ENCODE data around the gene ZNF460.

ZNF460 gene

DNA sequence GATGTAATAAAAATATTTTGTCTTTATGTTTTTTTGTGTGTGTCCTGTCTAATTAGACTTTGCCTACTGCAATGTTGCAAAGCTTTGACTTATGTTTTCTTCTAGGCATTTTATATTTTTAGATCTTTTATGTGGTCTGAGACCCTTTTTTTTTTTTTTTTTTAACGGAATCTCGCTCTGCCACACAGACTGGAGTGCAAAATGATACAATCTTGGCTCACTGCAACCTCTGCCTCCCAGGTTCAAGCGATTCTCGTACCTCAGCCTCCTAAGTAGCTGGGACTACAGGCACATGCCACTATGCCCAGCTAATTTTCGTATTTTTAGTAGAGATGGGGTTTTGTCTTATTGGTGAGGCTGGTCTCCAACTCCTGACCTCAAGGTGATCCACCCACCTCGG is 62.3 kb downstream of the ZNF460 start:
- H3K27ac ChIP-seq: no peak overlapping the region
- TF ChIP-seq, protein P1, sequence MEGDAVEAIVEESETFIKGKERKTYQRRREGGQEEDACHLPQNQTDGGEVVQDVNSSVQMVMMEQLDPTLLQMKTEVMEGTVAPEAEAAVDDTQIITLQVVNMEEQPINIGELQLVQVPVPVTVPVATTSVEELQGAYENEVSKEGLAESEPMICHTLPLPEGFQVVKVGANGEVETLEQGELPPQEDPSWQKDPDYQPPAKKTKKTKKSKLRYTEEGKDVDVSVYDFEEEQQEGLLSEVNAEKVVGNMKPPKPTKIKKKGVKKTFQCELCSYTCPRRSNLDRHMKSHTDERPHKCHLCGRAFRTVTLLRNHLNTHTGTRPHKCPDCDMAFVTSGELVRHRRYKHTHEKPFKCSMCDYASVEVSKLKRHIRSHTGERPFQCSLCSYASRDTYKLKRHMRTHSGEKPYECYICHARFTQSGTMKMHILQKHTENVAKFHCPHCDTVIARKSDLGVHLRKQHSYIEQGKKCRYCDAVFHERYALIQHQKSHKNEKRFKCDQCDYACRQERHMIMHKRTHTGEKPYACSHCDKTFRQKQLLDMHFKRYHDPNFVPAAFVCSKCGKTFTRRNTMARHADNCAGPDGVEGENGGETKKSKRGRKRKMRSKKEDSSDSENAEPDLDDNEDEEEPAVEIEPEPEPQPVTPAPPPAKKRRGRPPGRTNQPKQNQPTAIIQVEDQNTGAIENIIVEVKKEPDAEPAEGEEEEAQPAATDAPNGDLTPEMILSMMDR (conservative IDR thresholded peaks at IDR 0.05): no peak
- no peak for TF ChIP-seq ZFX (IDR thresholded peaks at IDR 0.05)

Data from C4-2B (cell line).